HG03097 (cell line): Measurements from ENCODE around the gene SCG5.
"Not testable (repeated sequence)": the region's sequence is repeated elsewhere in the genome, so short reads cannot be mapped to it uniquely, and the experiment has no call there.

ENCODE experiments used
- ATAC-seq: cut with Tn5 transposase; IDR thresholded peaks from one replicate; pipeline ENCODE4 v1.9.1; 2021; ENCODE audit not compliant: unreplicated experiment, low FRiP score

The SCG5 gene

GRCh38 chr15:32641517-32642059 lies at the start of gene SCG5:
Gene SCG5 (plus strand): TSS chr15:32641710. CDS start chr15:32643593, 1,883 bp downstream.
- ATAC-seq = no peak

GRCh38 chr15:32593151-32593550 lies 48.4 kb upstream of the SCG5 start, which contains the start of gene GOLGA8N:
Gene GOLGA8N (plus strand): TSS chr15:32593456.
- not testable (repeated sequence) for ATAC-seq

GRCh38 chr15:32609518-32609917 lies 32.0 kb upstream of the SCG5 start:
- ATAC-seq = not testable (repeated sequence)

GRCh38 chr15:32610719-32611118 lies 30.8 kb upstream of the SCG5 start:
- not testable (repeated sequence) for ATAC-seq

- ATAC-seq = peak; percentile 17
These were observed 26.8 kb upstream of the SCG5 start for GRCh38 chr15:32614712-32615050.

- peak; percentile 56 for ATAC-seq
These were observed 26.2 kb upstream of the SCG5 start, which contains the start of gene ARHGAP11A for GRCh38 chr15:32615051-32615870. Gene ARHGAP11A (plus strand): TSS chr15:32615504. CDS start chr15:32616212, 708 bp downstream.

GRCh38 chr15:32615871-32616426 lies 25.6 kb upstream of the SCG5 start:
- ATAC-seq = peak; percentile 25

GRCh38 chr15:32636410-32636809 lies 5.1 kb upstream of the SCG5 start:
- ATAC-seq = no peak

- ATAC-seq = no peak
These were observed 4.5 kb upstream of the SCG5 start for GRCh38 chr15:32636908-32637567.

- ATAC-seq = no peak
These were observed 3.8 kb upstream of the SCG5 start for GRCh38 chr15:32637704-32638103.

GRCh38 chr15:32642667-32643435 lies 1.3 kb downstream of the SCG5 start:
- no peak for ATAC-seq

- ATAC-seq = no peak
These were observed 2.5 kb downstream of the SCG5 start for GRCh38 chr15:32643907-32644445.

- no peak for ATAC-seq
These were observed 4.8 kb downstream of the SCG5 start for GRCh38 chr15:32646291-32646690.

- ATAC-seq = no peak
These were observed 7.8 kb downstream of the SCG5 start for GRCh38 chr15:32649342-32649741.

- ATAC-seq = no peak
These were observed 9.8 kb downstream of the SCG5 start for GRCh38 chr15:32651229-32651837.

GRCh38 chr15:32652178-32652577 lies 10.7 kb downstream of the SCG5 start:
- ATAC-seq = no peak

GRCh38 chr15:32656091-32656490 lies 14.6 kb downstream of the SCG5 start:
- no peak for ATAC-seq

GRCh38 chr15:32656496-32656895 lies 15.0 kb downstream of the SCG5 start:
- ATAC-seq = no peak

GRCh38 chr15:32657198-32657883 lies 15.8 kb downstream of the SCG5 start:
- ATAC-seq = no peak
